Activated naive CD8-positive, alpha-beta T cell treated with anti-CD3 and anti-CD28 coated beads, Interleukin-2, amount 10 ng/mL, durations not matched to agents 7 days and 5 days (primary cell): Measurements from ENCODE around the gene OTUD7B. TPM values are rescaled to one million over a fixed set of nuclear protein-coding genes. Genes with fewer than 3 reads are reported as not detected.
A peak's percentile ranks its signal among the peaks of the same experiment; 100 is the strongest.

Experiments used
- ATAC-seq: fragments of 150-1000 bp; cut with Tn5 transposase; one replicate; pipeline ENCODE4 v1.10.0; 2021; ENCODE audit warnings: low read depth, moderate library complexity
- POLR2A ChIA-PET: fragments of 350-600 bp; sonication (Branson Sonifier 250); formaldehyde crosslinking; loops from one replicate; lab custom pipeline; 2021; ENCODE audit warnings: antibody characterized with exemption; lab: Charles Lee
- DNase-seq: peaks from one replicate; pipeline ENCODE4 v3.0.0; 2021
- H3K27ac Mint-ChIP-seq: one replicate; pipeline ENCODE4 v1.8.0; 2022; ENCODE audit warnings: mild to moderate bottlenecking, mixed read lengths
- H3K27me3 Mint-ChIP-seq: one replicate; pipeline ENCODE4 v1.8.0; 2022; ENCODE audit warnings: mild to moderate bottlenecking, moderate library complexity, mixed read lengths
- H3K36me3 Mint-ChIP-seq: one replicate; pipeline ENCODE4 v1.8.0; 2021; ENCODE audit warnings: mild to moderate bottlenecking, mixed read lengths
- H3K4me1 Mint-ChIP-seq: one replicate; pipeline ENCODE4 v1.8.0; 2021; ENCODE audit warnings: mixed read lengths
- H3K4me3 Mint-ChIP-seq: one replicate; pipeline ENCODE4 v1.8.0; 2022; ENCODE audit warnings: mild to moderate bottlenecking, moderate library complexity, mixed read lengths
- H3K9me3 Mint-ChIP-seq: one replicate; pipeline ENCODE4 v1.8.0; 2021; ENCODE audit warnings: mixed read lengths
- total RNA-seq, 2 experiments: library from RNA; stranded (reverse); gene quantifications; one replicate each; pipeline ENCODE4 v1.2.3, GENCODE V29; 2021

OTUD7B gene
- total RNA-seq, 2 experiments from 2014 or later: 12.8 to 13.7 TPM

DNA sequence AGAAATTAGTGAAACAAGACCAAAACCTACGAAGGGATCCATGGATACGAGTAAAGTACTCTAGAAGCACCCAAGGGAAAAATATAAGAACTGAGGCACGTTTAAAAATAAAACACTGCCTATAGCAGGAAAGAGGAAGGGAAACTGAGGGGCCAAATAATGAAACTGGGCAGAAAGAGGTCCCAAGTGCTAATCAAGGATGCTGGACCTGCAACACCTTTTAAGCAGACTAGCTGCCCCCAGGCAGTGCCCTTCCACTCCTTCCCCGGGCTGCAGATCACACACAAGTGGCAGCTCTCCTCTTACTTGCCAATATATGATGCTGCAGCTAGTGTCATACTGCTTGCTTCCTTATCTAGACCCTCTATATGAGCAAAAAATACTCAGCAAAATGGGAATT is 7.6 kb upstream of the OTUD7B start:
- peaks cover under 1% of the 10 kb centered on the region for H3K27me3 Mint-ChIP-seq
- no peak overlapping the region for H3K27ac Mint-ChIP-seq
- ATAC-seq (no peak), DNase-seq (no peak)
- no peak overlapping the region for H3K4me3 Mint-ChIP-seq
- H3K9me3 Mint-ChIP-seq: no peaks in the 10 kb centered on the region
- H3K36me3 Mint-ChIP-seq: no peaks in the 10 kb centered on the region
- H3K4me1 Mint-ChIP-seq: peaks cover 2% of the 10 kb centered on the region
- POLR2A ChIA-PET: interaction anchor here (0.5 kb wide), 1 partner anchor 135 kb away, joined by 4 read pairs; no protein-coding TSS in a partner anchor

DNA sequence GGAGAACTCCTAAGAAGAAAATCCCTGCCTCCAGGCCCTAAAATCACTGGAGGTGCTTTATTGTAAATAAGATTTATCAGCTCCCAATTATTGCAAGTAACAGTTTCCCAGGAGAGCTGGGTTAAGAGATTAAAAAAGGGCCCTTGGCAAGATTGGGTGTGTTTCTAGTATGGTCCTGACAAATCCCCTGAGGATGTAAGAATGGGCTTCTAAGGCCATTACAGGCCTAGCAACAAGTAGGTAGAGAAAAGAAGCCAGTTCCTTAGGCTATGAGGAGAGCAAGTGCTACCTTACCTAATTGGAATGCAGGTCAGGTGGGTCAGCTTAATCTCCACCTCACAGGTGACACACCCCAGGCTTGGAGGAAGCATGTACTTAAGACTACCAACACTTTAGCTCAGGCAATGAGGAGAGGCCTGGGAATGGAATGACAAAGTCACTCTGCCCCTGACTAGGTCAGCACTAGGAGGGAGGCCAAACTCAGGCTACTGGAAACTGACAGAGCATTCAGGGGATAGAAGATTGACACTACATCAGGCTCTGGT is 6.8 kb upstream of the OTUD7B start:
- peaks cover 3% of the 10 kb centered on the region for H3K4me1 Mint-ChIP-seq
- no peak overlapping the region for H3K27ac Mint-ChIP-seq
- no peak overlapping the region for H3K4me3 Mint-ChIP-seq
- ATAC-seq (no peak), DNase-seq (no peak)
- H3K9me3 Mint-ChIP-seq: no peaks in the 10 kb centered on the region
- H3K36me3 Mint-ChIP-seq: no peaks in the 10 kb centered on the region
- POLR2A ChIA-PET: no interaction called here
- H3K27me3 Mint-ChIP-seq: peaks cover 2% of the 10 kb centered on the region

DNA sequence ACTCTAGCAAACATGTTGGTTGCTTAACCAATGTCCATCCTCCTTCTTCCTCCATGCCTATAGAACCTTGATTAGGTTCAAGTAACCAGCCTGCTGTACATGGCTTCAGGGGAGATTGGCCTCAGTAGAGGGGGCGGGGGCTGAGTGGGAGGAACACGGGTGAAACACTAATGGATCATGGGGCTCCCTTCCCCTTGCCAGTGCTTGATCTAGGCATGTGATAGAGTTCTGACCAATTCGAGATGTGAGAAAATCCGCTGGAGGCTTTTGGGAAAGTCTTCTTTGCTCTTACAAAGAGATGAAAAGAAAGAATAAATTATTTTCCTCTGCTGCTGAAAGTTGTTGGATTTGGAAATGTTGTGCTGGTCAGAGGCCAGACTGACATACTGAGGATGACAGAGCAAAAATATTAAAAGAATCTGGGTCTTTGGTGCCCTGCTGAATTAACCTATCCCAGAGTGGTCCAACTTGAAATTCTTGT is 5.2 kb upstream of the OTUD7B start:
- ATAC-seq: no peak
- Mint-ChIP-seq H3K36me3 (no peaks in the 10 kb centered on the region), H3K27ac (no peak overlapping the region), H3K4me3 (no peak overlapping the region), H3K4me1 (peaks cover 5% of the 10 kb centered on the region), H3K9me3 (no peaks in the 10 kb centered on the region), H3K27me3 (peaks cover 2% of the 10 kb centered on the region)
- DNase-seq: no peak
- POLR2A ChIA-PET: no interaction called here

DNA sequence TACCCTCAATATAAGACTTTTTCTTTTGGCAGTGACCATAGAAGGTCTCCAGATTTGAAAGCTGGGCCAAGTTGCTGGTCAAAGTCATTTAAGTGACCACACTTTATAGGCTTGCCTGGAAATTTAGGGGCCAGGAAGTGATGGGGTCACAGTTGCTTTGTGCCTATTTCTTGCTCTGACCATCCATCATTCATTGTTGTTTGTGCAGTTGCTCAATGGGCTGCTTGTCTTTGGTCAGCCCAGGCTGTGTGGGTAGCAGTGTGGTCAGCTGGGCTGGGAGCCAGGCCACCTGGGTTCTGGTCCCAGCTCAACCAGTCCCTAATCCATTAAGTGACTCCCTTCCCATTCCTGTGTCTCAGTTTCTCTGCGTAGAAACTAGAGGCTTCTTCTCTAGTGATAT is 2.1 kb upstream of the OTUD7B start:
- no peak for DNase-seq
- Mint-ChIP-seq H3K27ac (no peak overlapping the region), H3K9me3 (no peaks in the 10 kb centered on the region), H3K27me3 (peaks cover 2% of the 10 kb centered on the region), H3K36me3 (no peaks in the 10 kb centered on the region), H3K4me1 (peaks cover 17% of the 10 kb centered on the region), H3K4me3 (no peak overlapping the region)
- POLR2A ChIA-PET: no interaction called here
- ATAC-seq: no peak

DNA sequence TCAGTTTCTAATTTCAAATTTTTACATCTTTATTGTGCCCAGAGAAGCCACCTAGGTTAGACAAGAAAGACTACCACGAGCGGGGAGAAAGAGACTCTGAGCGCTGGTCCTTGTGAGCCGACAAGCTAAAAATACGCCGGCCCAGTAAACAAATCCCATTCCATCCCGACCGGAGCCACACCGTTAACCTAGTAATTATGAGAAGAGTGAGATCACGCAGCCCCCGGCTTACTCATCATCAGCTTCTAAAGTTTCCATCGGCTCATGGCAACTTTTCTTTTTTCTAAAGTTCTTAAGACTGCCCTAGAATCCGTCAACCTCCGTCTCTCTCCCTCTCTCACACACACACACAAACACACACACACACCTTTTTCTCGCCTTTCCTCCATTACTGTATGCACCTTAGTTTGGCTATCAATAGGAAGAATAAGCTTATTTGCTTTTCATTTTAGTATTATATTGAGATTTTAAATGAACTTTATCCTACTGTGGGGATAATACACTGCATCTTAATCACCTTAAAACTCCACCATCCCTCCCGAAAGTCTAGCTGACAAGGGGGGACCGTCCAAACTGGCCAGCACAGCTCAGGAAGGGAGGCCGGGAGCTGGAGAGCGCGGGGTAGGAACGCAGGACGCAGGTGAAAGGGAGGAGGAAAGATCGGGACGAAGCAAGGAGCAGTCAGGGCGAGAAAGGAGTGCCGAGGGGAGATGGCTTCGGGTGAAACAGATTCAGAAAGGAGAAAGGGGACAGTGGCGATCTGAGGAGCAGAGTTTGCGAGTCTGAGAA is 728 bp downstream of the OTUD7B start:
- Mint-ChIP-seq H3K9me3 (no peaks in the 10 kb centered on the region), H3K4me3 (peak overlapping the region; percentile 96), H3K36me3 (peaks cover 5% of the 10 kb centered on the region), H3K4me1 (peaks cover 23% of the 10 kb centered on the region), H3K27me3 (peaks cover 2% of the 10 kb centered on the region), H3K27ac (peak overlapping the region; percentile 87)
- ATAC-seq (peak; percentile 44), DNase-seq (peak; percentile 33)
- POLR2A ChIA-PET: interaction anchor here (0.6 to 2.6 kb wide), 7 partner anchors 12 to 226 kb away, joined by 3 to 28 read pairs (median 5); partner anchors contain the start of gene SF3B4

DNA sequence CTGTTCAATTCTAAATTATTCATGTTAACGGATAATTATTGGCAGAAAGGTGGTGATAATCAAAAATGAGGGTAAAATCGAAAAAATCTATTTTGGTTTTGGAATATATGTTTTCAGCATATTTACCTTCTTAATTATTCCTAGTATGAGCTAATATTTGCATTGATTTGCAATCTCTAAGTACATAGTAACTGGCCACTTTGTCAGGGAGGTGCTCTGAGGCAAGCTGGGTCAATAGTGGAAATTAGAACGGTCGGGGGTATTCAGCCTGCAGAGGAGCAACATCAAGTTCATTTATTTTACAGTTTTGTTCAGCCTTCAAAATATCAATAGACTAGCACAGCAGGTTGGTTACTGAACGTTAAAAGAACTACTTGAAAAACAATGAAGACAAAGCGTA is 1.8 kb downstream of the OTUD7B start:
- no peak for DNase-seq
- Mint-ChIP-seq H3K36me3 (peaks cover 11% of the 10 kb centered on the region), H3K9me3 (no peaks in the 10 kb centered on the region), H3K27ac (no peak overlapping the region), H3K27me3 (peaks cover 2% of the 10 kb centered on the region), H3K4me1 (peaks cover 25% of the 10 kb centered on the region), H3K4me3 (peak overlapping the region; percentile 96)
- no peak for ATAC-seq
- POLR2A ChIA-PET: interaction anchor here (2.0 to 2.6 kb wide), 2 partner anchors 58 to 121 kb away, joined by 6 to 28 read pairs; a partner anchor contains a TSS

DNA sequence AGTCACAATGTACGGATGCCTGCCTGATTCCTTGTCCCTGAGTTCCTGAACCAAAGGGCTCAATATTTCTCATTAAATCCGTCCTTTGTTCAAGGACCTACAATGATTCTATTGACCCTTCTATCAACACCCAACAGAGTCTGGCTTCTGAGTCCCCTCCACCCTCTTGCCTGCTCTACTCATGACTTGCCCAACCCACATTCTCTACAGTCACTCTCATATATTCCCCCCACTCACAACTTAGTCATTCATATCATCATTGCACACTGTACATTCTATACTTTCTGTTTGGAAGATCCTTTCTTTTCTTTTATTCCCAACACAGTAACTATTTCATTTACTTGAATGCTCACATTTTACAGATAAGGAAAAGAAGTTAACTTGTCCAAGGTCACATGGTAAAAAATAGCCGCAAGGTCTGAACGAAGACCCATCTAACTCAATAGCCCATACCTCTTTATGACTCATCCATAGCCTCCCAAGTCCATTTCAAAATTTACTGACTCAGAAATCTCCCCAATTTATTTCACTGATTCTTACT is 3.6 kb downstream of the OTUD7B start:
- no peak for DNase-seq
- Mint-ChIP-seq H3K9me3 (no peaks in the 10 kb centered on the region), H3K27ac (no peak overlapping the region), H3K27me3 (no peaks in the 10 kb centered on the region), H3K36me3 (peaks cover 14% of the 10 kb centered on the region), H3K4me3 (no peak overlapping the region), H3K4me1 (peaks cover 23% of the 10 kb centered on the region)
- ATAC-seq: no peak
- POLR2A ChIA-PET: interaction anchor here (1.0 kb wide), 1 partner anchor 12 kb away, joined by 3 read pairs; no protein-coding TSS in a partner anchor

DNA sequence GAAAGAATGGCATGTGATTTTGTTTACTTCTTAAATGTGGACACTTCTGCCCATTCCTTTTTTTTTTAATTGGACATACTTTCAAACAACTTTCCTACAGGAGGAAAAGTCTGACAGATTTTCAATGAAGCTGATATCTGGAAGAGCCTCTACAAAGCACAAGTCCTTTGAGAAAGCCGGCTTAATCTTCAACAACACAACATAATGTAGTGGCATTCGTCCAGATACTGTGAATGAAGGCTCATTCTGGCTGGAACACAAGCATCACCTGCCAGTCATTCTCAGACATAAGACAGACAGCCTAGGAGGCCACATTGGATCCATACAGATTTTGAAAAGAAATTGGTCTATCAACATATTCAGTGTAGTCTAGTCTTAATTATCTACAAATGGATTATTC is 4.9 kb downstream of the OTUD7B start:
- H3K4me3 Mint-ChIP-seq: no peak overlapping the region
- ATAC-seq (no peak), DNase-seq (no peak)
- peaks cover 24% of the 10 kb centered on the region for H3K4me1 Mint-ChIP-seq
- no peak overlapping the region for H3K27ac Mint-ChIP-seq
- no peaks in the 10 kb centered on the region for H3K27me3 Mint-ChIP-seq
- peaks cover 17% of the 10 kb centered on the region for H3K36me3 Mint-ChIP-seq
- H3K9me3 Mint-ChIP-seq: no peaks in the 10 kb centered on the region
- POLR2A ChIA-PET: no interaction called here

DNA sequence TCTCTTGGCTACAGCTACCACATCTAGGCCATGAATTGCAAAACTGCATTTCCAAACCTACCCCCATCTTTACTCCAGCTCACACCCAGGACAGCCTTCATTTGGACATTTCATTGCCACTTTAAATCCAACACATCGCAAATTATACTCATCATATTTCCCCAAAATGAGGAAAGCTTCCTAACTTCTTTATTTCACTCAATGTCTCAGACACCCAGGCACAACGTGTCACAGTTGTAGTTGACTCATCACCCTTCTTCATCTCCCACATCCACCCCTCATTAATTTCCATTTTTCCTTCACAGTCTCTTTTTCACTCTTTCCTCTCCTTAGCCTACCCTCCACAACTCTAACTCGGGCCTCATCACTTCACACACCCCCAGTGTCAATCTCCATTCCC is 6.7 kb downstream of the OTUD7B start:
- Mint-ChIP-seq H3K36me3 (peaks cover 20% of the 10 kb centered on the region), H3K27me3 (no peaks in the 10 kb centered on the region), H3K27ac (no peak overlapping the region), H3K9me3 (no peaks in the 10 kb centered on the region), H3K4me3 (no peak overlapping the region), H3K4me1 (peaks cover 16% of the 10 kb centered on the region)
- ATAC-seq: no peak
- POLR2A ChIA-PET: interaction anchor here (0.7 kb wide), 1 partner anchor 61 kb away, joined by 5 read pairs; no protein-coding TSS in a partner anchor
- DNase-seq: no peak

DNA sequence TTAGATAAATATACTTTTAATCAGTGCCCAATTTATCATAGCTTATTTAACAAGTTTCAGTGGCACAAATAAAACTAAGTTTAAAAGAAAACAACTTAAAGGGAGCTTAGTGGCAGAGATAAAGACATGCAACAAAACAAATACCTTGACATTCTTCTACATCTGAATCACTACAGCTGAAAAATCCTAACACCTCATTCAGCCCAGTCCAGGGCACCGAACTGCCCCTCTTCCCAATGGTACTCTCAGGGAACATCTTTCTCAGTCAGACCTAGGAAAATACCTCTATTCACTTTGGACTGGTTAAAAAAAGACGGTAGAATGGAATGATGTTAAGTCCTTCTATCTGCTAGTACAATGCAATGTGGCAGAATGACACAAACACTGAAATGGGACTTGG is 8.3 kb downstream of the OTUD7B start:
- Mint-ChIP-seq H3K36me3 (peaks cover 19% of the 10 kb centered on the region), H3K9me3 (no peaks in the 10 kb centered on the region), H3K27ac (no peak overlapping the region), H3K27me3 (no peaks in the 10 kb centered on the region), H3K4me3 (no peak overlapping the region), H3K4me1 (peaks cover 23% of the 10 kb centered on the region)
- ATAC-seq (no peak), DNase-seq (no peak)
- POLR2A ChIA-PET: no interaction called here

DNA sequence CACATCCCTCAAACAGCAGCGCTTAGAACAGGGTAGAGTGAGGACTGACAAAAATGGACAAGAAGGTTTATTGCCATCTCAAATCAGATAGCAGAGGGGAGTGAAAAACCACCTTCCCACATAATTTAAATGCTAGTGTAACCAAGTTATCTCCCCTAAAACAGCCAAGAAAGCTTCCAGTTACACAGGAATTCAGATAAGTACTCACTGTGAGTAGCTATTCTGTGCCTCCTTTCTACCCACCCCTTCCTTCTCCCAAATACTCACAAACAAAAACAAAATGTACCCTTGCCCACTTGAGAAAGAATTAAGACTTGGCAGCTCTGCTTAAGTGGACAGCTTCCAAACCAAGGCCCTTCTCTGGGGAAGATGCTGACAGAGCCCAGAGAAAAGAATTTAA is 9.1 kb downstream of the OTUD7B start:
- no peak for DNase-seq
- peaks cover 19% of the 10 kb centered on the region for H3K4me1 Mint-ChIP-seq
- H3K36me3 Mint-ChIP-seq: peaks cover 17% of the 10 kb centered on the region
- no peak overlapping the region for H3K4me3 Mint-ChIP-seq
- H3K27me3 Mint-ChIP-seq: no peaks in the 10 kb centered on the region
- no peaks in the 10 kb centered on the region for H3K9me3 Mint-ChIP-seq
- ATAC-seq: no peak
- POLR2A ChIA-PET: no interaction called here
- no peak overlapping the region for H3K27ac Mint-ChIP-seq

DNA sequence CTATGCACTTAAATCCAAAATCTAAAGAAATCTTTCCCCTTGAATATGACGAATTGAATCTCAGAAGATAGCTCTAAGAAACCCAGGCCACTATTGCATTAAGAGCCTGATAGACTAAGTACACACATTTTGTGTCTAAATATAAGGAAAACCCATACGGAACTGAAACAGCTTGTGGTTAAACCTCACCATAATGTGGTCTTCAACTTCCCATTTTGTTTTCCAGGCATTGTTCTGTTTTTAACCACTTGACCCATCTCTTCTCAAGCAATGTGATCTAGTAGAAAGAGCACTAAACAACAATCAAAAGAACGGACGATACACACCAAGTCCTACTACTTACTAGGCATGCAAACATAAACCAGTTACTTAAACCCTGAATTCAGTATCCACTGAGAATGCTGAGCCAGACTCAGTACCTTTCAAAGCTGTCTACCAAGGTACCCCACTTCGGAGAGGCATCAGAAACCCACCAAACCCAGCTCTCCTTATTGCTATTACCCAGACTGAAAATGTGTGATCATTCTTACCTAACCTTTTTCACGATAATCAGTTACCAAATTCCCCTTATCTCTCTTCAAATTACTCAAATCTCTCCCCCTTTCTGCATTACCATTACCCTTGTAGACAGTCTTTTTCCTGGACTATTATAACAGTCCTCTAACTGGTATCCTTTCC is 12.8 kb downstream of the OTUD7B start:
- DNase-seq (no peak), ATAC-seq (no peak)
- no peaks in the 10 kb centered on the region for H3K9me3 Mint-ChIP-seq
- H3K27me3 Mint-ChIP-seq: no peaks in the 10 kb centered on the region
- H3K36me3 Mint-ChIP-seq: peaks cover 10% of the 10 kb centered on the region
- no peak overlapping the region for H3K27ac Mint-ChIP-seq
- peaks cover 19% of the 10 kb centered on the region for H3K4me1 Mint-ChIP-seq
- H3K4me3 Mint-ChIP-seq: peak overlapping the region; percentile 3
- POLR2A ChIA-PET: interaction anchor here (1.4 kb wide), 1 partner anchor 12 kb away, joined by 3 read pairs; no protein-coding TSS in a partner anchor

DNA sequence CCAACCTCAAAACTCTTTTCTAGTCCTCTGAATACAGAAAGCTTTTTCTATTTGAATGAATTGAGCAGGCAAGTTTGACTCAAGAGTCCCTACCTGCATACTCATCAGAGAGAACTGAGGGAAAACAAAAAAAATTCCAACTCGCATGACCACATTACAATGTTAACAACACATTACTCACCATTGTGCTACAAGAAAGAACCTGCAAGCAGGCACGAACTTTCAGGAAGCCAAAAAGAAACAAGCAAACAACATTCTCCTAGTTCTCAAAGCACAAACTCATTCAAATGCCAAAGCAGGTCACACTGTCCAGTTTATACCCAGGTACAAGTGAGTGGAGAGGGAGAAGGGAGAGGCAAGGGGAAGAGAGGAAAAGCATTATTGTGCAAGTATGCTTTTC is 14.6 kb downstream of the OTUD7B start:
- H3K4me3 Mint-ChIP-seq: no peak overlapping the region
- no peak for DNase-seq
- H3K4me1 Mint-ChIP-seq: peaks cover 16% of the 10 kb centered on the region

More for the DNA sequence above, 14.6 kb downstream of the OTUD7B start:
- H3K27ac Mint-ChIP-seq: no peak overlapping the region
- no peak for ATAC-seq
- peaks cover 8% of the 10 kb centered on the region for H3K36me3 Mint-ChIP-seq
- POLR2A ChIA-PET: no interaction called here
- H3K9me3 Mint-ChIP-seq: no peaks in the 10 kb centered on the region
- H3K27me3 Mint-ChIP-seq: no peaks in the 10 kb centered on the region
